ENCODE results near the gene STEAP1.
"Not testable (repeated sequence)": the region's sequence is repeated elsewhere in the genome, so short reads cannot be mapped to it uniquely, and the experiment has no call there.

STEAP1 gene

DNA sequence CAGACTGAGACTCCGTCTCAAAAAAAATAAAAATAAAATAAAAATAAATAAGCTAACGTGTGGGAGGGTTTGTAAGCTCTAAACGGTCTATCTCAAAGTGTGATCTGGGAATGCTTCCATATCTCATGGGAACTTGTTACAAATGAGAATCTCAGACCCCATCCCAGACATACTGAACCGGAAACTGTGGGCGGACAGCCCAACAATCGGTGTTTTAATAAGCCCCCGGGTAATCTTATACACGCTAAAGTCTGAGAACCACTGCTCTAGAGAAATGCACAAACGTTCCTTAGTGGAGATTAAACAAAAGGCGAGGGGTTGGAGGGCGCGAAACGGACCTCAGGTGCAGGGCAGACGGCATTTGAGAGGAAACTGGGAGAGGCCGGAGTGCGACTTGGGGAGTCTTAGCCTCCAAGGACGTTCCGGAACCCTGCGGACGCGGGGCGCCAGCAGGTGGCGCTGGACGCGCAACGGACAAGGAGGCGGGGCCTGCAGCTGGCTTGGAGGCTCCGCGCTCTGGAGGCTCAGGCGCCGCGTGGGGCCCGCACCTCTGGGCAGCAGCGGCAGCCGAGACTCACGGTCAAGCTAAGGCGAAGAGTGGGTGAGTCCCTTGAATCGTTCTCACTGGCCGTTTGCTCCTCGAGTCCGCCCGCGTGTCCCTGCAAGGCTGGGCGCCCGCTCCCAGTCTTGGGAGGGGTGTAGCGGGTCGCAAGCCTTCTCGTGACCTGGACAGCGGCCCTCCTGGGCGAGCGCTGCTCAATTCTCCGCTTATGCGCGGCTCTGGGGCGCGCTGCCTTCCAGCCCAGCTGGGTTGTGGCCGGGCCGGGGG is at the start of gene STEAP1:
Gene STEAP1 (plus strand): TSS at position 527 of the 829 bp plus-strand sequence. CDS start 5,320 bp downstream, outside the sequence.
- peak; percentile 87 for DNase-seq

DNA sequence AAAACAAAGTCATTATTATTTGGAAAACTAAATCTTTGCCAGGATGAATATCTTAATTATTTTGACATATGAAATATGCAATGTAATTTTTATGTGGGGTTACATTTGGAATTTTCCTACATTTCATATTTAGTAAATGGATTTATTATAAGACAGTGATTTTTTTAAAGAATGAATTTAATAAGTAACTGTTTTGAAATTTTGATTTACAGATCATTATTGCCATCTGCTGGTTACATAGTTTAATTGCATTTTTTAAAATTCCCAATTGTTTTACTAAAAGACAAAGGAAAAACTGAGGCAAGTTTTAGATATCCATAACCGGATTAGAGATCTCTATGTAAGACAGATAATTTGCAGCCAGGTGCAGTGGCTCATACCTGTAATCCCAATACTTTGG is 39.3 kb upstream of the STEAP1 start:
- DNase-seq, result not testable (repeated sequence)

DNA sequence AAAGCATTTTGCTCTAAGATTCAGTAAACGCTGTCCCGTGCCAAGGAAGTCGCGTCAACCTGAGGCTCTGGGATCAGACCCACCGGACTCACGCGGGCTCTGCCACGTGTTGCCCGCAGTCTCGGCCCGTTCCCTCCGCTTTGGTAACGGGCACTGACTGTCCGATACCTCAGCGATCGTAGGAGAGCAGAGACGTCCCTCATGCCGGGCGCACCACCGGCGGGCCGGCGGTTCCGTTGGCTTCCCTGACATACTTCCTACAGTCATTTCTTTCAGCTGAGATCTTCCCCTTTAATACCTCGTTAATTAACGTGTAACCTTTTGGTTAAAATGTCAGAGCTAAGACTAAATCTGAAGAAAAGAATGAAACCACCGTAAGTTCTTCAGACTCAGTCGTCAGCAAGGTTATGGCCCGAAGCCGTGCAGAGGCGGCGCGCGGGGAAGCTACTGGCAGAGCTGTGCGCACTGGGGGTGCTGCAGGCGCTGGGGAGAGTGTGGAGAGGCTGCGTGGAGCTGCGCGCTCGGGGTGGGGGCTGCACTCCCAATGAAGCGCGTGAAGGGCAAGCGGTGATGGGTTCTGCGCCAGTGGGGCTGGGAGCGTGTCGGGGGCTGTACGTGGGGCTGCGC is 35.6 kb upstream of the STEAP1 start:
- not testable (repeated sequence) for DNase-seq

DNA sequence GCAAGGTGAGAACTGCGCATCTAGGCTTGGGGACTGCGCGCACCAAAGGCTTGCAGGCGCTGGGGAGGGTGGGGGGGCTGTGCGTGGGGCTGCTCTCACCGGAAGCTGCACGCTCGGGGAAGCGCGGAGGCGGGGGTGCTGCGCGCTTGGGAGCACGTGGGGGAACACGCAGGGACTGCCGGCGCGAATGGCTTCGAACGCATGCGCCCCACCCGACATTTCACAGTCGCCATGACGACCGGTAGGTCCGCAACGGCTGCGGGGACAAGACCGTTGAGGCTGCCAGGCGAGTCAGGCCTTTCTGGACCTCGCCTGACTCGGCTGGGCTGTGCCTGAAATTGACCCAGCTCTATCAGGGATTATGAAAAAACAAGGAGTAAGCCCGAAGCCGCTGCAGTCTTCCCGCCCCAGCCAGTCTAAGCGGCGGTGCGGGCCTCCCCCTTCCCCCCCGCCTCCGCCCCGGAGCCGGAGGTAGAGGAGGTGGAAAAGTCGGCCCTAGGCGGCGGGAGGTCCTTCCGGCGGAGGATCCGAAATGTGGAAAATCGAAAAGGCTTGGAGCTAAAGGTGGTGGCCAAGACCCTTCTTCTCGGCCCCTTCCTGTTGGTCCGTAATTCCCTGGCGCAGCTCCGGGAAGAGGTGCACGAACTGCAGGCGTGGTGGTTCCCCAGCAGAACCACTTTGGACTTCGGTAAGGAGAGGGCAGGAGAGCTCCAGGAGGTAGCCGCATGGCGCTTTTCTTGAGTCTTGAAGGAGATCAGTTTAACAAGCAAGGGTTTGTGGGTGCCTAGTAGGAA is 34.9 kb upstream of the STEAP1 start:
- peak; percentile 31 for DNase-seq

DNA sequence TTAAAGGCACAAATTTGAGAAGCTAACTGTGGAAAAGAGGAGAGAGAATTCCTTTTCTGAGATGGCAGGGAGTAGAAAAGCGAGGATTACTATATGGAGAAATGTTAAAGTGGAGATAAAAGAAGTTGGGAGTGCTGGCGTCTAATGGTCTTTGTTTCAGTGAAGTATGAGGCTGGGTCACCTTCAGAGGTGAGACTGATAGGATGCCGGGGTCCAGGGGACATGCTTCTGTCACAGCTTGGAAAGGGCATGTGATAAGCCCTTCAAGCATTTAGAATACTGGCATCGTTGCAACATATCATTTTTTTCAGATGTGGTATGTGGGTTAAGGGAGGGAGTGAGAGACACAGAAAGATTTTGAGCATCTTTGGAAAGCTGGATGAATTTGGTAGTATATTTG is 34.1 kb upstream of the STEAP1 start:
- DNase-seq, result not testable (repeated sequence)

DNA sequence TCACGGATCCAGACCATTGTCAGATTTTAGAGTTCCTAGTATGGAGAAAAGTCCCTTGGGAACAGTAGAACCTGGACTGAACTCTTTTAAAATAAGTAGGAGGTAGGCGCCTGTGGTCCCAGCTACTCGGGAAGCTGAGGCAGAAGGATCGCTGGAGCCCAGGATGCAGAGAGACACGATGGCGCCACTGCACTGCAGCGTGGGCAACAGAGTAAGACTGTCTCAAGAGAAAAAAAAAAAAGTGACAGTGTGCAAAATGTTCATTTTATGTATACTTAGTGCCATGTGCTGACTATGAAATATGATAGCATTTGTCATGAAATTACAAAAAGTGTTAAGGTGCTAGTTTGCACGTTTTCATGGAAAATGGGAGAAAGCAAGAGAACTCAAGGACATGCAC is 22.5 kb upstream of the STEAP1 start:
- not testable (repeated sequence) for DNase-seq

DNA sequence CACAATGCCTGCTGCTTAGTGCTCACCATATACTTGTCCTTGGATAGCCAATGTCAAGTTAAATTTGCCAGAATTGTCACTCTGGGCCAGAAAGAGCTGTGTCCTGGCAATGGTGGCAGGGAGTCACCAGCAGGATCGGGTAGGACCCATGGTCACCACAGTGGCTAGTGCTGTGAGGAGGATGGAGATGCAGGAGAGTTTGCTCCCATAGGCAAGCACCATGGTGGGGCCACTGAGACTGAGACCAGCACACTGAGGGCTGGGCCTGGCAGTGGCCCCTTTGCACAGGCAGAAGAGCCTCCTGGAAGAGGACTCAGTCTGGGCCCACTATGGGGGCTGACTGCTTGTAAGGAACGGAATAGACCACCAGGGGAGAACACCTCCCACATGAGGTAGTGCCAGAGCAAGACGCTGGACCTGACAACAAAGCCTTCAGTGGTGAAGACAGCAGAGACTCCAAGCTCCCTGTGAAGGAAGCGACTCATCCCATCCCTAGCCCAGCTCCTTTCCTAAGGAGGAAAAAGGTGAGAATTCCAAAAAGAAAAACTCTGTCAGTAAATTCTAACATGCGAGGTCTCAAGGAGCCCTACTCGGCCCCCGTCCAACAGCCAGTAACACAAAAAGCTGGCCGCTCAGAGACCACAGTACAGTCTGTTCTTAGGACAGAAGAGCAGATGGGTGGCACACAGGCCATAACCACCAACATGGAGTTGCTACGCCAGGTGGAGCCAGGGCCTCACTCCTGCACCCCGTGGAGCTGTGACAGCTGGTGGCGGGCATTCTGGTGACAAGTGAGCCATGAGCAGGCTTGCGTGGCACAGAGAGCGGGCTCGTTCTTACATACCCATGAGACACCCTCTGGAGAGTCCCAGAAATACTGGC is 6.9 kb upstream of the STEAP1 start:
- DNase-seq, result not testable (repeated sequence)

DNA sequence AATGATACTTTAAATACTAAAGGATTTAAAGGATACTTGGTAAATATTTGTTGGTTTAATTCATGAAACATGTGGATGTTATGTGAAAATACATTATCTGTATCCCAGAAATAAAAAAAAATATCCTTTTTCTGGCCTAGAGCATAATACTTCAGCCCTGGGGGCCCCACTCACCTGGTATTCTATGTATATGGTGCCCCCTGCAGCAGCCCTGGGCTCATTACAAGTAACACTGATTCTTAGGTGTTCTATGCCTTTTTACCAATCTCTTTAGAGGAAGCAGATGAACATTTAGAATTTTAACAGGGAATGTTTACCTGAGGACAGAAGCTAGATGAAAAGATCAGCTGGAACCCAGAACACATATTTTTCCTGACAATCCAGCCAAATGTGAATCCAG is 4.8 kb upstream of the STEAP1 start:
- not testable (repeated sequence) for DNase-seq

DNA sequence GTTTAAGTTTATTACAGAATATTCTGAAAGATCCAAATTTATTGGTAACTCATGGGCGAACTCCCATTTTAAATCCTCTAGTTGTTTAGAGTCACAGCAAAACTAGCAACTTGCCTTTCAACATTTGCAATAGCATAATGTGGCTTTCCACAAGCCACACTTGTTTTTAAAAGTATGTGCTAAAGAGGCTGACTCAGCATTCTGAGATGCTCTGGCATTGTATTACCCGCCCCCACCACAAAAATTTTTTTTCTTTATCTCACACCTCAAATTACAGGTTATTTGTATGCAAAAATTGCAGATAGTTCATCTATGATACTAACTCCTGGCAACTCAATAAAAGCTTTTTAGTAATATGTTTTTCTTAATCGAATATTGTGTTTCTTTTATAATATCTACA is 2.4 kb upstream of the STEAP1 start:
- not testable (repeated sequence) for DNase-seq

DNA sequence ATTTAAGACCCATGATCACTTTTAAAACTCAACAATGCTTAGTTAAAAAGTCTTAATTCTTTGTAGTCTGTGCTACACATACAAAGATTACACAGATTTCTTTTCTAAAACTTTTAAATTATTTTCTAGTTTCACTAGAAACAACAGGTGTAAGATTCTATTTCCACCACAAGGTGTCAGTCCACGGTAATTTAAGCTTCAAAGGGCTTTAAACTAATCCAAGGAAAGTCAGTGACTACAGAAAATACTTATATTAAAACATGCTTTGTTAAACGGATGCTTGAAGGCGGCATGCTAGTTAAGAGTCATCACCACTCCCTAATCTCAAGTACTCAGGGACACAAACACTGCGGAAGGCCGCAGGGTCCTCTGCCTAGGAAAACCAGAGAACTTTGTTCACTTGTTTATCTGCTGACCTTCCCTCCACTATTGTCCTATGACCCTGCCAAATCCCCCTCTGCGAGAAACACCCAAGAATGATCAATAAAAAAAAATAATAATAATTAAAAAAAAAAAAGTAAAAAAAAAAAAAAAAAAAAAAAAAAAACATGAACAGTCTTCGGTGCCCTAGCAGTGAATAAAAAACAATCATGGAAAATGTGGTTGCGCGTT is 1.5 kb upstream of the STEAP1 start:
- not testable (repeated sequence) for DNase-seq

DNA sequence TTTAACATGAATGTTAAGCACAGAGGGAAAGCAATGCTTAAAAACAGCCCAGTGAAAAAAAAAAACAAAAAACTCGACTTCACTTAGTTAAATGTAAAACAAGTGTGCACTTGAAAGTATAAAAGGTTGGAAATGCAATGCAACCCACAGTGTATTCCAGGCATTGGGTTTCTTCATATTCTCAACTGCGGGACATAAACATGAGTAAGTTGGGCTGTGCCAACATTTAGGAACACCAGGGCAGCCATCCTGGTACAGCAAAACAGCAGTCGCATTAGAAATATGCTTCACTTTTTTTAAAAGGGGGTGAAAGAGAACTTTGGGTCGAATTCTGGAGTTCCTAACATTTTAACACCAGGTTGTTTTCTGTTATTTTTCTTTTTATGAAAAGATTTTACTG is 937 bp downstream of the STEAP1 start:
- DNase-seq, result no peak

DNA sequence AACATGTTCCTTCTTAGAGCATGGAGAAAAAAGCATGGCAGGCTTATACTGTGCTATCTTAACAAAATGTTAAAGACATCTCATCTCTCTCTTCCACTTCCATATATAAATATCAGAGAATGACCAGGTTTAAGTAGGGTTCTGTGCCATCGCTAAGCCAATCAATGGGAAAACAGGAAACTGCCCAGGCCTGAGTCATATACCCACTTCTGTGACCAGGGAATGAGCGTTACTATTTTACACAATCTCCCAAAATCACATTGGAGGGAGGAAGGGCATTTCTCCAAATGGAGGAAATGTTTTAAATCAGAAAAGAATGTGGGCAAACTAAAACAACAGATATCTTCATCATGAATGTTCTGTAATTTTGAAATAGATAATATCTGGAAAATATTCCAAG is 3.1 kb downstream of the STEAP1 start:
- not testable (repeated sequence) for DNase-seq

DNA sequence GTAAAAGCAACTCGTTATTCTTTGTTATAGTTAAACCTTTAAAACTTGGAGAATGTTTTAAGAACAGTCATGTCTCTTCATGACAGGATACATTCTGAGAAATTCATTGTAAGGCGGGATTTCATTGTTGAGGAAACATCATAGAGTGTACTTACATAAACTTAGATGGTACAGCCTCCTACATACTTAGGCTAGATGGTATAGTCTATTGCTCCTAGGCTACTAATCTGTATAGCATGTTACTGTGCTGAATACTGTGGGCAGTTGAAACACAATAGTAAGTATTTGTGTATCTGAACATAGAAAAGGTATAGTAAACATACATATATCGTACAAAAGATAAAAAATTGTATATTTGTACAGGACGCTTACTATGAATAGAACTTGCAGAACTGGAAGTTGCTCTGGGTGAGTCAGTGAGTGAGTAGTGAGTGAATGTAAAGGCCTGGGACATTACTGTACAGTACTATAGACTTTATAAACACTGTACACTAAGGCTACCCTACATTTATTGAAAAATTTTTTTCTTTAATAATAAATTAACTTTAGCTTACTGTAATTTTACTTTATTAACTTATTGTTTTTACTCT is 3.6 kb downstream of the STEAP1 start:
- DNase-seq, result not testable (repeated sequence)

DNA sequence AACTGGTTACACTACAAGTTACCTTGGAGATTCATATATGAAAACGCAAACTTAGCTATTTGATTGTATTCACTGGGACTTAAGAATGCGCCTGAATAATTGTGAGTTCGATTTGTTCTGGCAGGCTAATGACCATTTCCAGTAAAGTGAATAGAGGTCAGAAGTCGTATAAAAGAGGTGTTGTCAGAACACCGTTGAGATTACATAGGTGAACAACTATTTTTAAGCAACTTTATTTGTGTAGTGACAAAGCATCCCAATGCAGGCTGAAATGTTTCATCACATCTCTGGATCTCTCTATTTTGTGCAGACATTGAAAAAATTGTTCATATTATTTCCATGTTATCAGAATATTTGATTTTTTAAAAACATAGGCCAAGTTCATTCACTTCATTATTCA is 9.3 kb downstream of the STEAP1 start:
- no peak for DNase-seq

DNA sequence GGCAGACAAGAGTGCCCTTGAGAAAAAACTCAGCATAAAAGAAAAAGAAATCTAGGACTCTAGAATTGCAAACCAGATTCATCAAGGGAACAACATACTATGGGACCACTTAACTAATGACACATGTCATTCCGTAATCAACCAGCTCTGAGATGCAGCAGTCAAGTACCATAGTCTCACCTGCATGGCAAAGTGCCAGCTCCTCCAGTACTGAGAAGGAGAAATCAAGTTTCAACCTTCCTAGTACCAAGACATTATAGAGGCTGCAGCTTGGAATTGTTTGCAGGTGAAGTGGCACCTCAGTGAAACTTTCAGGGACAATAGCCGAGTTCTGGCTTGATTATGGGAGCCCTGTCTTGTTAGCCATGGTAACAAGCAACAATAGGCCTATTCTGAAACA is 11.5 kb downstream of the STEAP1 start:
- DNase-seq, result no peak

DNA sequence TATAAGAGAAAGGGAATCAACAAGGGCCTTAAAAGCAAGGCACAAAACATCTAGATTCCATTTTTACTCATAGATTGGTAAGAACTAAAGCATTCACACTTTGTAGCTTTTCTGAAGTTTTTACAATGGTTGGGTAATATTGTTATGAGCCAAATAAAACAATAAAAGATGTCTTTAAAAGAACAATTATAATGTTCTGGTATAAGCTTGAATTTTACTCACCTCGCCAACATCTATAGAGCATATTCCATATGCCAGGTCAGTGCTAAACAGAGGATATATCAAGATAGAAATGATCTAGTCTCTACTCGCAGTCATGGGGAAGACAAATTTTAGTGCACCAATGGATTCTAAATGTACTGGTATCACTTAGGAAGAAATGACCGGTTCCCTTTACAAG is 11.9 kb downstream of the STEAP1 start:
- no peak for DNase-seq

DNA sequence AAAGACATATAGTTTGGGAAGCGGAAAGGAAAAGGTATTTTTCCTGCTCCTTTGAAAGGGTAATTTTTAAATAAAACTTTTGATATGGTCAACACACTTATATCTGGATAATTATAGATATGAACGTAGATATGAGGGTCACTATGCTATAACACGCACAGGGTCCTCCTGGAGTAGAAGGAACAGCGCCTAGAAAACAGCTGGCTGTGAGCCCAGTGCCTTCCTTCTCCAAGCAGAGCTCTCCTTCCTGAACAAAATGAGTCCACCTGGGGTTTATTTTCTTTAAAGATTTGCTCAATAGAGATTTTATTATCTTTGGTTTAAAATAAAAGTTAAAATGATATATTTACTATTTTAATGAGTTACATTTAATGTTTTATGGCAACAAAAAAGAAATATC is 13.1 kb downstream of the STEAP1 start:
- no peak for DNase-seq

DNA sequence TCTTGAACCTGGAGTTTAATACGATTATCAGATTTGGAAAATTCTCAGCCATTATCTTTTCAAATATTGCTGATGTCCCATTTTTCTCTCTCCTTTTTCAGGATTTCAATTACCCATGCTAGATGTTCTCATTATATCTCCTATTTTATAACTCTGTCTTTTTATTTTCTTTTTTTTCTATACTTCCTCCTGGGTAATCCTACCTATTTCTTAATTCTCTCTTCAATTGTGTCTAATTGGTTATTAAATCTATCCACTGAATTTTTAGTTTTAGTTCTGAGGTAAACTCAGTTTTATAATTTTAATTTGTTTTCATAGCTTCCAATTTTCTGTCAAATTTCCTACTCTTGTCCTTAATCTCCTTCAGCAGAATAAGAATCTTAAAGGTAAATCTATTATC is 15.6 kb downstream of the STEAP1 start:
- DNase-seq, result no peak

DNA sequence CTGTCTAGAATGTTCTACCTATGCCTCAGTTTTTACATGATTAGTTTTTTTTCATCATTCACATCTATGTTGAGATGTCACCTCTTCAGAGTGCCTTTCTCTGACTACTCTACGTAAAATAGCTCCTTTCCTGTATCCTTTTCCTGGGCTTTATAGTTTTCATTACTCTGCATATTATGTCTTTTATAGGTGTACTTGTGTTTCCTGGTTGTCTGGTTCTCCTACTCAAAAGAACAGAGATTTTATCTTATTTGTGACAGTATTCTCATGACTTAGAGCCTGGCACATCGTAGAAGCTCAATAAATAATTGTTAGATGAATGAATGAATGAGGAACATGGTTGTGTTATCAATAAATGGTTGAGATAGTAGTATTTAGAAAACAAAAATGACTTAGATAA is 17.9 kb downstream of the STEAP1 start:
- DNase-seq, result no peak

DNA sequence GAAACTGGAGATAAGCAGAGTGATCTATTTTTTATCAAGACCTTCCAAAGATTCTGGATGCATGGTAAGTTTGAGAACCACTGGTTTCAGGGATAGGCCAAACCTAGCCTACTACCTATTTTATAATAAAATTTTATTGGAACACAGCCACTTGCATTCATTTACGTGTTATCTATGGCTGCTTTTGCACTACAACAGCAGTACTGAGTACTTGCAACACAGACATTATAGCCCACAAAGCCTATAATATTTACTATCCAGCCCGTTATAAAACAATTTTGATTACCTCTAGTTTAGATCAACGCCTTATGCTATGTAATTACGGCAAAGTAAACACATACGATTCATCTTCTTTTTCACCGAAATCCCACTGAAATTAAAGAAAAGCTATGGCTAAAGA is 18.4 kb downstream of the STEAP1 start:
- DNase-seq, result no peak

DNA sequence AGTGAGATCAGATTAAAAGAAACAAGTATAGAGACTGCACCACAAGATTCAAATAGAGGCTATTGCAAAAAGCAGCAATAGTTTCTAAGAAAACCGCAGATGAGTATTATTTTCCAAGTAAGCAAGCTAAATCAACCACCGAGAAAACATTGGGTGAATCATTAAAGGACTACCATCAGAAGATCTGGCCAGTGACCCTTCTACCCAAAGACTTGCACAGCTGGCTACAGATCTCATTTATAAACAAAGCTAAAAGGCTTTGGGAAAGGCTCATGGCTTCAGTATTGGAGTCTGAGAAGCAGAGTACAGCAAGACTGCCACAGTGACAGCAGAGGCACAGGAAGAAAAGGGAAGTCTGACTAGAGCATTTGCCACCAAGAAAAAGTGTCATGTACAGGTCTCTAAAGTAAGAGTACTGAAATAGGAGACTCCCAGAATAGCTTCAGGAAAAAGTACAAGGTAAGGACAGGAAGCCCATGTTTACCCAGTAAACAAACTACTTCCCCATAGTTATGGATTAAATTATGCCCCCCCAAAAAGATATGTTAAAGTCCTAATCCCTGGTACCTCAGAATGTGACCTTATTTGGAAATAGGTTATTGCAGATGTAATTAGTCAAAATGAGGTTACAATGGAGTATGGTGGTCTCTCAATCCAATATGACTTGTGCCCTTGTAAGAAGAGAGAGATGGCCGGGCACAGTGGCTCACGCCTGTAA is 19.0 kb downstream of the STEAP1 start:
- DNase-seq, result no peak

Data from activated CD8-positive, alpha-beta memory T cell treated with anti-CD3 and anti-CD28 coated beads, Interleukin-2, amount 50 U/mL, for 4 hours (primary cell).